Aorta (tissue), 5 donors: ENCODE results near the gene TRIM47. TPM values are rescaled to one million over a fixed set of nuclear protein-coding genes. Genes with fewer than 3 reads are reported as not detected.

Experiments
- ATAC-seq: fragments of 200-7000 bp; cut with Tn5 transposase; one replicate; pipeline ENCODE4 v1.9.1; 2022; ENCODE audit warnings: moderate library complexity; ENCODE audit not compliant: low FRiP score
- DNase-seq, 2 donors: peaks; one replicate each; pipeline ENCODE4 v3.0.0-alpha.2; 2020
- H3K27ac ChIP-seq, 2 donors: one replicate each; pipeline ENCODE4 v1.5.1; 2013; ENCODE audit warnings: low read length in 2 of 2, mild to moderate bottlenecking in 2 of 2, moderate library complexity in 2 of 2, control low read depth in 1 of 2, inconsistent platforms in 1 of 2, low read depth in 1 of 2
- H3K27me3 ChIP-seq, 2 donors: one replicate each; pipeline ENCODE4 v1.6.1; 2013; ENCODE audit warnings: control low read depth in 1 of 2, low read length in 1 of 2, mild to moderate bottlenecking in 1 of 2, moderate library complexity in 1 of 2; ENCODE audit not compliant: insufficient read depth in 2 of 2, control insufficient read depth in 1 of 2
- H3K36me3 ChIP-seq, 2 donors: one replicate each; pipeline ENCODE4 v1.6.1; 2013; ENCODE audit warnings: control low read depth in 1 of 2, low read length in 1 of 2, mild to moderate bottlenecking in 1 of 2; ENCODE audit not compliant: insufficient read depth in 2 of 2, control insufficient read depth in 1 of 2
- H3K4me1 ChIP-seq, 2 donors: one replicate each; pipeline ENCODE4 v1.6.1; 2013; ENCODE audit warnings: low read length in 2 of 2, control low read depth in 1 of 2, mild to moderate bottlenecking in 1 of 2, moderate library complexity in 1 of 2; ENCODE audit not compliant: insufficient read depth in 2 of 2, control insufficient read depth in 1 of 2
- H3K4me3 ChIP-seq, 2 donors: one replicate each; pipeline ENCODE4 v1.5.1; 2013; ENCODE audit warnings: low read length in 2 of 2, control low read depth in 1 of 2, mild to moderate bottlenecking in 1 of 2
- H3K9me3 ChIP-seq: one replicate; pipeline ENCODE4 v1.6.1; 2013; ENCODE audit warnings: mild to moderate bottlenecking, low read length; ENCODE audit not compliant: control insufficient read depth
- WGBS, 2 donors: extraction: QIAGEN DNeasy Blood & Tissue Kit; methylation state at CpG; one replicate each; pipeline ENCODE4 v1.1.7; 2013; 5-methylcytosine and 5-hydroxymethylcytosine counted together
- intact Hi-C, 2 donors: fragments of 100-400 bp; cut with DNase I; formaldehyde crosslinking; loops; one replicate each; pipeline versions ENCODE4 v1.14.2 to v1.15.0; 2022
- polyA plus RNA-seq, 2 donors: library from polyadenylated mRNA; stranded (reverse); fragments of 200-250 nt; gene quantifications; one replicate each; pipeline ENCODE4 v1.2.3, GENCODE V29; 2013
- total RNA-seq, 2 donors: library from RNA; stranded (reverse); fragmentation: NEBNext Ultra II Directional; extraction: Animal tissue kit (Norgen Biotek cat#: 25700); gene quantifications; one replicate each; pipeline ENCODE4 v1.2.1, GENCODE V29; 2021
- donor health status: healthy with polysubstance abuse.
- donor health status: Bipolar disorder and iron deficiency.
- donor health status: DM: no; HTN: no; CAD: no.
- donor health status: DM: no; HTN: no; CAD: no.
- donor health status: DM: yes; HTN: yes; CAD: no.

TRIM47 gene
- total and polyA plus RNA-seq, 4 donors = 15.7 to 88.5 (median 43.7) TPM

GRCh38 chr17:75842963-75843576, 35.3 kb downstream of the TRIM47 start:
- H3K27ac ChIP-seq = no peak overlapping the region
- H3K4me1 ChIP-seq = no peaks in the 10 kb centered on the region
- no peak for DNase-seq
- H3K9me3 ChIP-seq = no peaks in the 10 kb centered on the region
- intact Hi-C loops = loop anchor here in 1 of 2 donors (10.0 kb wide), 1 partner anchor 48 kb away; no protein-coding TSS in a partner anchor
- H3K27me3 ChIP-seq = no peaks in the 10 kb centered on the region
- WGBS, 2 donors = 87 to 88% methylated on average over 20 to 22 of the region's 22 CpGs
- ATAC-seq = no peak
- no peak overlapping the region for H3K4me3 ChIP-seq
- H3K36me3 ChIP-seq = peaks cover 0 to 13% of the 10 kb centered on the region in 2 donors

GRCh38 chr17:75842411-75842810, 36.0 kb downstream of the TRIM47 start:
- ATAC-seq (no peak), DNase-seq (no peak)
- no peak overlapping the region for H3K27ac ChIP-seq
- no peaks in the 10 kb centered on the region for H3K4me1 ChIP-seq
- no peaks in the 10 kb centered on the region for H3K27me3 ChIP-seq
- no peak overlapping the region for H3K4me3 ChIP-seq
- intact Hi-C loops = loop anchor here in 1 of 2 donors (10.0 kb wide), 1 partner anchor 48 kb away; no protein-coding TSS in a partner anchor
- H3K36me3 ChIP-seq = peaks cover 0 to 7% of the 10 kb centered on the region in 2 donors
- WGBS, 2 donors = 88% methylated on average over 18 of the region's 18 CpGs
- H3K9me3 ChIP-seq = no peaks in the 10 kb centered on the region

GRCh38 chr17:75840799-75841164, 37.6 kb downstream of the TRIM47 start:
- no peaks in the 10 kb centered on the region for H3K27me3 ChIP-seq
- no peak overlapping the region for H3K4me3 ChIP-seq
- H3K27ac ChIP-seq = no peak overlapping the region
- 78 to 81% methylated on average over 7 of the region's 7 CpGs for WGBS, 2 donors
- DNase-seq = no peak
- no peaks in the 10 kb centered on the region for H3K9me3 ChIP-seq
- no peaks in the 10 kb centered on the region for H3K4me1 ChIP-seq
- ATAC-seq = no peak
- no peaks in the 10 kb centered on the region for H3K36me3 ChIP-seq
- intact Hi-C loops = loop anchor here in 1 of 2 donors (10.0 kb wide), 1 partner anchor 46 kb away; no protein-coding TSS in a partner anchor

GRCh38 chr17:75839942-75840798, 38.2 kb downstream of the TRIM47 start:
- DNase-seq (peak in 1 of 2 donors; percentile 72), ATAC-seq (no peak)
- H3K27me3 ChIP-seq = no peaks in the 10 kb centered on the region
- H3K4me1 ChIP-seq = no peaks in the 10 kb centered on the region
- no peaks in the 10 kb centered on the region for H3K36me3 ChIP-seq
- H3K4me3 ChIP-seq = no peak overlapping the region
- intact Hi-C loops = loop anchor here in 1 of 2 donors (10.0 kb wide), 1 partner anchor 45 kb away; no protein-coding TSS in a partner anchor
- 93 to 94% methylated on average over 36 of the region's 36 CpGs for WGBS, 2 donors
- no peaks in the 10 kb centered on the region for H3K9me3 ChIP-seq
- no peak overlapping the region for H3K27ac ChIP-seq

GRCh38 chr17:75838410-75838809, 40.0 kb downstream of the TRIM47 start:
- intact Hi-C loops = no loop called here
- Histone ChIP-seq H3K9me3 (no peaks in the 10 kb centered on the region), H3K4me1 (no peaks in the 10 kb centered on the region), H3K36me3 (no peaks in the 10 kb centered on the region), H3K27me3 (no peaks in the 10 kb centered on the region), H3K4me3 (no peak overlapping the region), H3K27ac (no peak overlapping the region)
- 92 to 94% methylated on average over 15 of the region's 15 CpGs for WGBS, 2 donors
- DNase-seq = peak in 1 of 2 donors; percentile 61
- no peak for ATAC-seq

GRCh38 chr17:75837899-75838298, 40.5 kb downstream of the TRIM47 start:
- Histone ChIP-seq H3K9me3 (no peaks in the 10 kb centered on the region), H3K4me3 (no peak overlapping the region), H3K27ac (no peak overlapping the region), H3K36me3 (no peaks in the 10 kb centered on the region), H3K4me1 (no peaks in the 10 kb centered on the region), H3K27me3 (no peaks in the 10 kb centered on the region)
- DNase-seq = no peak
- WGBS, 2 donors = 45 to 58% methylated on average over 7 of the region's 7 CpGs
- intact Hi-C loops = no loop called here
- no peak for ATAC-seq

- 93 to 94% methylated on average over 9 of the region's 9 CpGs for WGBS, 2 donors
- no peaks in the 10 kb centered on the region for H3K27me3 ChIP-seq
- ATAC-seq = no peak
- no peak overlapping the region for H3K27ac ChIP-seq
- intact Hi-C loops = no loop called here
- no peak overlapping the region for H3K4me3 ChIP-seq
- H3K9me3 ChIP-seq = no peaks in the 10 kb centered on the region
- H3K36me3 ChIP-seq = no peaks in the 10 kb centered on the region
- H3K4me1 ChIP-seq = no peaks in the 10 kb centered on the region
- DNase-seq = peak in 1 of 2 donors; percentile 58
These were observed 41.8 kb downstream of the TRIM47 start for GRCh38 chr17:75836605-75837004.

GRCh38 chr17:75835654-75835987, 42.8 kb downstream of the TRIM47 start:
- no peaks in the 10 kb centered on the region for H3K27me3 ChIP-seq
- H3K27ac ChIP-seq = no peak overlapping the region
- intact Hi-C loops = no loop called here
- ATAC-seq (no peak), DNase-seq (peak in 1 of 2 donors; percentile 77)
- H3K4me1 ChIP-seq = no peaks in the 10 kb centered on the region
- H3K9me3 ChIP-seq = no peaks in the 10 kb centered on the region
- H3K36me3 ChIP-seq = no peaks in the 10 kb centered on the region
- no peak overlapping the region for H3K4me3 ChIP-seq
- 28 to 30% methylated on average over 9 of the region's 9 CpGs for WGBS, 2 donors
